Spleen (tissue), 7 donors: Measurements from ENCODE around the gene PTPN2.

Experiments
- POLR2A ChIP-seq, 3 donors: fragments of 450-650 bp; IDR thresholded peaks; one replicate each; pipeline ENCODE4 v1.5.1; 2017; ENCODE audit warnings: antibody characterized with exemption in 3 of 3, mild to moderate bottlenecking in 1 of 3
- POLR2AphosphoS5 ChIP-seq, 3 donors: sonication (generic); formaldehyde crosslinking; IDR thresholded peaks; one replicate each; pipeline ENCODE4 v1.5.1; 2017; ENCODE audit warnings: antibody characterized with exemption in 3 of 3
- TF ChIP-seq, protein P1 (sequence below), 11 experiments: fragments of 200-600 bp in 7 of 11; fragments of 450-650 bp in 4 of 11; sonication (generic) in 4 of 11; IDR thresholded peaks in 8 of 11; conservative IDR thresholded peaks in 3 of 11; 1 replicate in 7 of 11; 2 replicates in 4 of 11; pipeline versions ENCODE4 v1.4.0 to v1.8.0; 2016 to 2021; ENCODE audit warnings: antibody characterized with exemption in 11 of 11, inconsistent platforms in 4 of 11, mild to moderate bottlenecking in 1 of 11
- donor health status: DM: no; HTN: no; CAD: no; lungs with moderate emphysema.
- donor health status: DM: no; HTN: no; CAD: no.
- donor health status: DM: no; HTN: no; CAD: no.

DNA sequence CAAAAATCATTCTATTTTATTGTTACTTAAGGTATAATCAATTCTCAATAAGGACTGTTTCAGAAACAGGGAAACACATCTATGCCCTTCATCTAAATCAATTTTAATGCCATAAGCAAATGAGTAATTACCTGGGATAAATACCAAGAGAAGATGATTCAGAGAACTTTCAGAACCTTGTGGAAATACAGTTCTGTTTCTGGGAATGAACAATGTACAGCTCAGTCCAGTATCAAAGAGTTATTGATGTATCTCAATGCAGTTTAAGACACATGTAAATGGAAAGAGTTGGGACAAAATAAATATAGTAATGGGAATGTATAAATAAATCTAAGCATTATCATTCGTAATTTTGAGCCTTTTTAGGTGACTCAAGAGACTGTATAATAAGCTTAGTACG, 60.1 kb downstream of the PTPN2 start:
- TF ChIP-seq POLR2A (IDR thresholded peaks at IDR 0.05), result no peak
- TF ChIP-seq, protein P1, sequence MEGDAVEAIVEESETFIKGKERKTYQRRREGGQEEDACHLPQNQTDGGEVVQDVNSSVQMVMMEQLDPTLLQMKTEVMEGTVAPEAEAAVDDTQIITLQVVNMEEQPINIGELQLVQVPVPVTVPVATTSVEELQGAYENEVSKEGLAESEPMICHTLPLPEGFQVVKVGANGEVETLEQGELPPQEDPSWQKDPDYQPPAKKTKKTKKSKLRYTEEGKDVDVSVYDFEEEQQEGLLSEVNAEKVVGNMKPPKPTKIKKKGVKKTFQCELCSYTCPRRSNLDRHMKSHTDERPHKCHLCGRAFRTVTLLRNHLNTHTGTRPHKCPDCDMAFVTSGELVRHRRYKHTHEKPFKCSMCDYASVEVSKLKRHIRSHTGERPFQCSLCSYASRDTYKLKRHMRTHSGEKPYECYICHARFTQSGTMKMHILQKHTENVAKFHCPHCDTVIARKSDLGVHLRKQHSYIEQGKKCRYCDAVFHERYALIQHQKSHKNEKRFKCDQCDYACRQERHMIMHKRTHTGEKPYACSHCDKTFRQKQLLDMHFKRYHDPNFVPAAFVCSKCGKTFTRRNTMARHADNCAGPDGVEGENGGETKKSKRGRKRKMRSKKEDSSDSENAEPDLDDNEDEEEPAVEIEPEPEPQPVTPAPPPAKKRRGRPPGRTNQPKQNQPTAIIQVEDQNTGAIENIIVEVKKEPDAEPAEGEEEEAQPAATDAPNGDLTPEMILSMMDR (IDR thresholded peaks at IDR 0.05 in 8 of 11, conservative IDR thresholded peaks at IDR 0.05 in 3 of 11), result no peak
- TF ChIP-seq POLR2AphosphoS5 (IDR thresholded peaks at IDR 0.05), result no peak
